ENCODE data around the gene PPP1R8.

DNA sequence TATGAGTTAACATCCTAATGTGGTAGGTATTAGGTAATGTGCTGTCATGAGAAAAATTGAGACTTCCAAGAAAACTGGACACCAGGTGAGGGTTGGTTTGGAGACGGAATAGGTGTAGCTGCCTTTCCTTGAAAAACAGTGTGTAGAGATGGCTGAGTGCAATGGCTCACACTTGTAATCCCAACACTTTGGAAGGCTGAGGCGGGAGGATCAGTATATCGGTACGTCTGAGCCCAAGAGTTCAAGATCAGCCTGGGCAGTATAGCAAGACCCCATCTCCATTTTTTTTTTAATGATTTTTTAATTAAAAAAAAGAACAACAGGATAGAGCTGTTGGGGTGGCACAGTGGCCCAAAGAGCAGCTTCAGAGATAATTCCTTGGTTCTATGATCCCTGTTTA lies 6.8 kb upstream of the PPP1R8 start:
- TF ChIP-seq CTCF (IDR thresholded peaks at IDR 0.05) (no peak), POLR2A (IDR thresholded peaks at IDR 0.05) (no peak)
